Measurements from ENCODE around the gene ZNF319.

GRCh38 chr16:57955572-57956188, 44.8 kb downstream of the ZNF319 start:
- TF ChIP-seq CTCF (IDR thresholded peaks at IDR 0.05) (peak in 4 of 6 experiments; percentile 27 to 45 (median 35)), POLR2A (IDR thresholded peaks at IDR 0.05) (no peak)

All from thyroid gland (tissue), 4 donors.